H1 (cell line): ENCODE results near the gene OR10P1. TPM values are rescaled to one million over a fixed set of nuclear protein-coding genes. Genes with fewer than 3 reads are reported as not detected.

Experiments used
- CHD1 ChIP-seq: IDR thresholded peaks from 2 replicates; pipeline ENCODE4 v1.6.1; 2012; ENCODE audit warnings: low read depth, low read length, improper control_type of control experiment
- CHD7 ChIP-seq: fragments of 300-600 bp; sonication (generic); IDR thresholded peaks from 2 replicates; pipeline ENCODE4 v1.7.1; 2012; ENCODE audit warnings: low read length, moderate library complexity, mild to moderate bottlenecking, inconsistent platforms; ENCODE audit not compliant: insufficient replicate concordance
- NANOG ChIP-seq: IDR thresholded peaks from 2 replicates; pipeline ENCODE4 v1.6.1; 2011; ENCODE audit warnings: low read length, low read depth, mild to moderate bottlenecking, inconsistent platforms; ENCODE audit not compliant: insufficient read depth, poor library complexity, severe bottlenecking
- ZNF274 ChIP-seq: IDR thresholded peaks from 2 replicates; pipeline ENCODE4 v1.7.0; 2012; ENCODE audit warnings: low read length, borderline replicate concordance; ENCODE audit errors: extremely low read depth
- polyA plus RNA-seq, 7 experiments: library from polyadenylated mRNA; depleted of rRNA in 3 of 7; stranded (reverse) in 5 of 7; unstranded in 2 of 7; fragments of >200 nt in 5 of 7; fragments of 200-250 nt in 2 of 7; gene quantifications; 1 replicate in 5 of 7; 2 replicates in 1 of 7; 4 replicates in 1 of 7; pipeline versions ENCODE4 v1.2.1 to v1.2.3, GENCODE V29; 2011 to 2013; ENCODE audit warnings: missing spikeins in 2 of 7, mixed read lengths in 2 of 7
- total RNA-seq: library from RNA; stranded (reverse); fragmentation: NEBNext Ultra II Directional; extraction: Animal tissue kit (Norgen Biotek cat#: 25700); gene quantifications from 2 replicates; pipeline ENCODE4 v1.2.1, GENCODE V29; 2021

The OR10P1 gene
- total and polyA plus RNA-seq, 2 of the 8 experiments (the other 6 are each of a cell fraction or from before 2014, with no cell fraction given) = not detected

- TF ChIP-seq CHD7 = no peak
- no peak for TF ChIP-seq CHD1
- no peak for TF ChIP-seq NANOG
- TF ChIP-seq ZNF274 = no peak
- TF ChIP-seq, all 59 proteins: peak for 0
Observed at GRCh38 chr12:55685671-55686070, 49.0 kb downstream of the OR10P1 start (continued).
